22Rv1 (cell line): ENCODE measurements around the gene TUBGCP2.

Experiments used
- CTCF ChIP-seq: fragments of 450-650 bp; IDR thresholded peaks from 2 replicates; pipeline ENCODE4 v1.5.1; 2017; ENCODE audit warnings: mild to moderate bottlenecking
- ZFX ChIP-seq: fragments of 450-650 bp; IDR thresholded peaks from 2 replicates; pipeline ENCODE4 v1.6.1; 2017; ENCODE audit warnings: antibody characterized with exemption, borderline replicate concordance

DNA sequence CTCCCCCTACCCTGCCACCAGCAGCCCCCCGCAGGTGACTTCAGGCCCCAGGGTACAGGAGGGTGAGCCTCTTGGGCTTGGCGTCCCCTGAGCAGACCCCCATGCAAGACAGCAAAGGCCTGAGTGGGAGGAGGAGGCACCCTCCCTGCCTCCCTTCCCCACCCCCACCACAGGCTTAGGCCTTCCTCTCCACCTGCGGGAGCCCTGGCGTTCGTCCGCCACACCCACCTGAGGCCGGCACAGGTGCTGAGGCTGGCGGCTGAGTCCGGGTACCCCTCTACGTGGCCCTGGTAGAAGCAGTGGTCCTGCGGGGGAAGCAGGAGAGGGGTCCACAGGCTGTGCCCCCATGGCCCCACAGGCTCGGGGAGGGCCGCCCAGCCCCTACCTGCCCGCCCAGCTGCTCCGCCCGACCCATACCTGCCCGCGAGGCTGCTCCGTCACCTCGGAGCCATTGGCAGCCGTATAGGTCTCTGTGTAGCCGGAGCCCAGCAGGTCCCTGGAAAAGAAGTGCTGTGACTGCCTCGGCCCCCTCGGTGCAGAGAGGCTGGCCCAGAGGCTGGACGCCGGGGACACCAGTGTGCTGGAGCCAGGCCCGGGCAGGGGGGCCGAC is 35.0 kb downstream of the TUBGCP2 start:
- TF ChIP-seq CTCF = no peak
- TF ChIP-seq ZFX = no peak
